ENCODE results near the gene IZUMO1. TPM values are rescaled to one million over a fixed set of nuclear protein-coding genes. Genes with fewer than 3 reads are reported as not detected.
A peak's percentile ranks its signal among the peaks of the same experiment; 100 is the strongest.

IZUMO1 gene
- total and polyA plus RNA-seq, 2 of the 13 experiments (the other 11 are each of a cell fraction or from before 2014, with no cell fraction given) = 0.07 to 0.22 TPM

- TF ChIP-seq ZNF432 (CRISPR knock-in tag; IDR thresholded peaks at IDR 0.05; ENCODE audit: borderline replicate concordance) = no peak
- TF ChIP-seq MAZ (IDR thresholded peaks at IDR 0.05; ENCODE audit: borderline replicate concordance, low read depth, low read length) = 0 out of 2 replicates have a peak, but pooled peaks have one; percentile 18
- no peak for TF ChIP-seq MAZ (CRISPR knock-in tag; IDR thresholded peaks at IDR 0.05; ENCODE audit: low read depth)
- TF ChIP-seq ZNF878 (CRISPR knock-in tag; IDR thresholded peaks at IDR 0.05) = no peak
- TF ChIP-seq ZSCAN9 (CRISPR knock-in tag; IDR thresholded peaks at IDR 0.05; ENCODE audit: borderline replicate concordance) = 0 out of 2 replicates have a peak, but pooled peaks have one; percentile 29
- TF ChIP-seq ZMYM4 (CRISPR knock-in tag; IDR thresholded peaks at IDR 0.05) = no peak
- TF ChIP-seq ZGPAT (CRISPR knock-in tag; IDR thresholded peaks at IDR 0.05) = peak; percentile 59; the same call in 1 of the 2 replicates
- peak; percentile 46; the same call in 1 of the 2 replicates for TF ChIP-seq RARA (CRISPR knock-in tag; IDR thresholded peaks at IDR 0.05)
- no peak for TF ChIP-seq SRSF9 (IDR thresholded peaks at IDR 0.05; ENCODE audit: borderline replicate concordance, insufficient read depth, low read depth, low read length, poor library complexity, severe bottlenecking)
- TF ChIP-seq ZNF530 (CRISPR knock-in tag; IDR thresholded peaks at IDR 0.05; ENCODE audit: low read depth) = no peak
- no peak for TF ChIP-seq DR1 (CRISPR knock-in tag; IDR thresholded peaks at IDR 0.05)
- TF ChIP-seq ZNF557 (CRISPR knock-in tag; IDR thresholded peaks at IDR 0.05) = no peak
- peak; percentile 39; the same call in 1 of the 2 replicates for TF ChIP-seq MIXL1 (CRISPR knock-in tag; IDR thresholded peaks at IDR 0.05)
- 0 out of 2 replicates have a peak, but pooled peaks have one; percentile 10 for TF ChIP-seq ELF1 (CRISPR knock-in tag; IDR thresholded peaks at IDR 0.05)
- no peak for TF ChIP-seq ZZZ3 (CRISPR knock-in tag; IDR thresholded peaks at IDR 0.05; ENCODE audit: borderline replicate concordance)
- TF ChIP-seq MAFF (IDR thresholded peaks at IDR 0.05; ENCODE audit: low read depth, low read length) = peak; percentile 41
- TF ChIP-seq ZNF558 (CRISPR knock-in tag; IDR thresholded peaks at IDR 0.05; ENCODE audit: borderline replicate concordance) = no peak
- no peak for TF ChIP-seq ZBTB7B (CRISPR knock-in tag; IDR thresholded peaks at IDR 0.05)
- TF ChIP-seq HDAC1 (CRISPR knock-in tag; IDR thresholded peaks at IDR 0.05) = no peak; the same call in 1 of the 2 replicates
- 0 out of 2 replicates have a peak, but pooled peaks have one; percentile 18 for TF ChIP-seq ZNF331 (CRISPR knock-in tag; IDR thresholded peaks at IDR 0.05)
- 0 out of 2 replicates have a peak, but pooled peaks have one; percentile 33 for TF ChIP-seq JUN (CRISPR knock-in tag; IDR thresholded peaks at IDR 0.05)
- no peak for TF ChIP-seq PPARG (CRISPR knock-in tag; conservative IDR thresholded peaks at IDR 0.05)
- no peak for TF ChIP-seq SPEN (CRISPR knock-in tag; IDR thresholded peaks at IDR 0.05; ENCODE audit: low read depth)
- TF ChIP-seq, protein P1, sequence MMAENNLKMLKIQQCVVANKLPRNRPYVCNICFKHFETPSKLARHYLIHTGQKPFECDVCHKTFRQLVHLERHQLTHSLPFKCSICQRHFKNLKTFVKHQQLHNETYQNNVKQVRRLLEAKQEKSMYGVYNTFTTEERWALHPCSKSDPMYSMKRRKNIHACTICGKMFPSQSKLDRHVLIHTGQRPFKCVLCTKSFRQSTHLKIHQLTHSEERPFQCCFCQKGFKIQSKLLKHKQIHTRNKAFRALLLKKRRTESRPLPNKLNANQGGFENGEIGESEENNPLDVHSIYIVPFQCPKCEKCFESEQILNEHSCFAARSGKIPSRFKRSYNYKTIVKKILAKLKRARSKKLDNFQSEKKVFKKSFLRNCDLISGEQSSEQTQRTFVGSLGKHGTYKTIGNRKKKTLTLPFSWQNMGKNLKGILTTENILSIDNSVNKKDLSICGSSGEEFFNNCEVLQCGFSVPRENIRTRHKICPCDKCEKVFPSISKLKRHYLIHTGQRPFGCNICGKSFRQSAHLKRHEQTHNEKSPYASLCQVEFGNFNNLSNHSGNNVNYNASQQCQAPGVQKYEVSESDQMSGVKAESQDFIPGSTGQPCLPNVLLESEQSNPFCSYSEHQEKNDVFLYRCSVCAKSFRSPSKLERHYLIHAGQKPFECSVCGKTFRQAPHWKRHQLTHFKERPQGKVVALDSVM (CRISPR knock-in tag; IDR thresholded peaks at IDR 0.05) = peak; percentile 66
Observed at GRCh38 chr19:48780631-48781391, 34.1 kb upstream of the IZUMO1 start (continued).

All from HepG2 (cell line).